ENCODE results near the gene PSMB9. TPM values are rescaled to one million over a fixed set of nuclear protein-coding genes. Genes with fewer than 3 reads are reported as not detected.
"Not testable (repeated sequence)": the region's sequence is repeated elsewhere in the genome, so short reads cannot be mapped to it uniquely, and the experiment has no call there.

Gene PSMB9
- total RNA-seq (10 to 100 TPM in 1 of 5 donors, 1 to 10 TPM in 4; 5.4 to 18.7 (median 6.8) TPM), polyA plus RNA-seq (100 to 1,000 TPM in 1 of 3 donors, 10 to 100 TPM in 2; 33.2 to 107 (median 91.6) TPM)
- long read RNA-seq, donor 1, partial matches to known transcripts: 0 of 1 reads
- long read RNA-seq, donor 1, other reads (novel, unspliced or antisense): 0 of 1 reads
- long read RNA-seq, donor 2, partial matches to known transcripts: 0 of 4 reads
- long read RNA-seq, donor 2, other reads (novel, unspliced or antisense): 0 of 4 reads
- long read RNA-seq, donor 3: 0 reads
- long read RNA-seq, donor 4, partial matches to known transcripts: 0 of 1 reads
- long read RNA-seq, donor 4, other reads (novel, unspliced or antisense): 0 of 1 reads
- long read RNA-seq, donor 5, partial matches to known transcripts: 0 of 4 reads
- long read RNA-seq, donor 5, other reads (novel, unspliced or antisense): 0 of 4 reads
- long read RNA-seq, donor 6, transcript PSMB9-207 (6 exons, 782 nt): major isoform, 8 of 8 reads
- long read RNA-seq, donor 6, partial matches to known transcripts: 0 of 8 reads
- long read RNA-seq, donor 6, other reads (novel, unspliced or antisense): 0 of 8 reads
- long read RNA-seq, donor 7, transcript PSMB9-207 (6 exons, 782 nt): major isoform, 7 of 7 reads
- long read RNA-seq, donor 7, partial matches to known transcripts: 0 of 7 reads
- long read RNA-seq, donor 7, other reads (novel, unspliced or antisense): 0 of 7 reads
- long read RNA-seq, donor 8, transcript PSMB9-207 (6 exons, 782 nt): major isoform, 5 of 5 reads
- long read RNA-seq, donor 8, partial matches to known transcripts: 0 of 5 reads
- long read RNA-seq, donor 8, other reads (novel, unspliced or antisense): 0 of 5 reads
- long read RNA-seq, donor 9, transcript PSMB9-207 (6 exons, 782 nt): major isoform, 5 of 5 reads
- long read RNA-seq, donor 9, partial matches to known transcripts: 0 of 5 reads
- long read RNA-seq, donor 9, other reads (novel, unspliced or antisense): 0 of 5 reads
- long read RNA-seq, donor 10, partial matches to known transcripts: 0 of 3 reads
- long read RNA-seq, donor 10, other reads (novel, unspliced or antisense): 0 of 3 reads

GRCh38 chr6:32853541-32854375, at the start of gene PSMB9, which contains the start of gene TAP1:
PSMB9 (plus strand) TSS chr6:32854192; CDS start chr6:32854230, 38 bp downstream.
TAP1 (minus strand) TSS chr6:32853704; CDS start chr6:32853636, 68 bp downstream.
- no peaks in the 10 kb centered on the region for H3K9me3 ChIP-seq
- intact Hi-C loops (cut with DNase I; ENCODE audit: low total_unique reads): no loop called here
- H3K4me3 ChIP-seq: peak within 1 kb of the TSS; percentile 58 to 94 (median 82)
- WGBS, 5 donors: 0% methylated on average over 46 to 68 of the region's 68 CpGs
- H3K27ac ChIP-seq: peak within 1 kb of the TSS; percentile 90 to 99 (median 99)
- peak in 1 of 4 donors; percentile 67 for TF ChIP-seq POLR2A (IDR thresholded peaks at IDR 0.05)
- TF ChIP-seq CTCF (IDR thresholded peaks at IDR 0.05): peak in 5 of 7 experiments; percentile 66 to 93 (median 87)
- TF ChIP-seq EP300 (IDR thresholded peaks at IDR 0.05): peak; percentile 82
- peak; percentile 86 to 94 (median 92) for TF ChIP-seq POLR2AphosphoS5 (IDR thresholded peaks at IDR 0.05)
- peak; percentile 96 to 97 for DNase-seq
- no peaks in the 10 kb centered on the region for H3K27me3 ChIP-seq
- H3K4me1 ChIP-seq: peaks cover 19 to 56% (median 43%) of the 10 kb centered on the region in 4 donors
- H3K36me3 ChIP-seq: peaks cover 19 to 62% (median 48%) of the 10 kb centered on the region in 4 donors

DNA sequence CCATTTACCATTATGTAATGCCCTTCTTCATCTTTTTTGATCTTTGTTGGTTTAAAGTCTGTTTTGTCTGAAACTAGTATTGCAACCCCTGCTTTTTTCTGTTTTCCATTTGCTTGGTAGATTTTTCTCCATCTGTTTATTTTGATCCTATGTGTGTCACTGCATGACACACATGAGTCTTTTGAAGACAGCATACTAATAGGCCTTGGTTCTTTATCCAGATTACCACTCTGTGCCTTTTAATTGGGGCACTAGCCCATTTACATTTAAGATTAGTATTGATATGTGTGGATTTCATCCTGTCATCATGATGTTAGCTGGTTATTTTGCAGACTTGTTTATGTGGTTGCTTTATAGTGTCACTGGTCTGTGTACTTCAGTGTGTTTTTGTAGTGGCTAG, 48.6 kb upstream of the PSMB9 start:
- H3K4me1 ChIP-seq; H3K27ac ChIP-seq; H3K4me3 ChIP-seq; H3K36me3 ChIP-seq; intact Hi-C loops (cut with DNase I; ENCODE audit: low total_unique reads); DNase-seq; H3K9me3 ChIP-seq: not testable (repeated sequence)
- H3K27me3 ChIP-seq: peaks cover 0 to 44% (median 7%) of the 10 kb centered on the region in 3 donors

- no peak overlapping the region for H3K27ac ChIP-seq
- H3K4me1 ChIP-seq: no peaks in the 10 kb centered on the region
- no peak overlapping the region for H3K4me3 ChIP-seq
- intact Hi-C loops (cut with DNase I; ENCODE audit: low total_unique reads): no loop called here
- WGBS, 5 donors: 73 to 89% (median 75%) methylated on average over 3 to 5 of the region's 5 CpGs
- no peaks in the 10 kb centered on the region for H3K36me3 ChIP-seq
- peaks cover 0 to 30% (median 7%) of the 10 kb centered on the region in 3 donors for H3K27me3 ChIP-seq
- TF ChIP-seq CTCF (IDR thresholded peaks at IDR 0.05) (no peak), EP300 (IDR thresholded peaks at IDR 0.05) (no peak), POLR2A (IDR thresholded peaks at IDR 0.05) (no peak), POLR2AphosphoS5 (IDR thresholded peaks at IDR 0.05) (no peak)
- no peaks in the 10 kb centered on the region for H3K9me3 ChIP-seq
- no peak for DNase-seq
Observed at GRCh38 chr6:32807020-32807580, 46.9 kb upstream of the PSMB9 start.

GRCh38 chr6:32809171-32809570, 44.8 kb upstream of the PSMB9 start:
- Histone ChIP-seq H3K27ac (no peak overlapping the region), H3K4me1 (no peaks in the 10 kb centered on the region), H3K9me3 (no peaks in the 10 kb centered on the region), H3K27me3 (peaks cover 0 to 26% (median 7%) of the 10 kb centered on the region in 3 donors), H3K4me3 (no peak overlapping the region), H3K36me3 (no peaks in the 10 kb centered on the region)
- intact Hi-C loops (cut with DNase I; ENCODE audit: low total_unique reads): no loop called here
- no peak for DNase-seq
- no peak for TF ChIP-seq POLR2A (IDR thresholded peaks at IDR 0.05)
- WGBS, 5 donors: 0 to 51% (median 33%) methylated on average over 1 of the region's 1 CpG
